Suprapubic skin (tissue), 4 donors: ENCODE measurements around the gene CADM2.

Experiments
- CTCF ChIP-seq, 2 donors: fragments of 200-600 bp in 1 of 2; fragments of 450-650 bp in 1 of 2; sonication (generic) in 1 of 2; IDR thresholded peaks; one replicate each; pipeline ENCODE4 v1.5.1; 2016 to 2019; ENCODE audit warnings: antibody characterized with exemption in 2 of 2, mild to moderate bottlenecking in 1 of 2, moderate library complexity in 1 of 2
- POLR2A ChIP-seq, 2 donors: fragments of 450-650 bp; IDR thresholded peaks; one replicate each; pipeline ENCODE4 v1.6.1; 2017; ENCODE audit warnings: antibody characterized with exemption in 2 of 2, mild to moderate bottlenecking in 2 of 2, moderate library complexity in 2 of 2
- POLR2AphosphoS5 ChIP-seq, 3 donors: sonication (generic); formaldehyde crosslinking; IDR thresholded peaks; one replicate each; pipeline ENCODE4 v1.6.1; 2017; ENCODE audit warnings: antibody characterized with exemption in 3 of 3

- no peak for TF ChIP-seq CTCF (IDR thresholded peaks at IDR 0.05)
- no peak for TF ChIP-seq POLR2A (IDR thresholded peaks at IDR 0.05)
- TF ChIP-seq POLR2AphosphoS5 (IDR thresholded peaks at IDR 0.05) = no peak
These were observed 297.2 kb downstream of the CADM2 start for GRCh38 chr3:85255949-85256348.
